Measurements from ENCODE around the gene ACTG1.
A peak's percentile ranks its signal among the peaks of the same experiment; 100 is the strongest.

ACTG1 gene

DNA sequence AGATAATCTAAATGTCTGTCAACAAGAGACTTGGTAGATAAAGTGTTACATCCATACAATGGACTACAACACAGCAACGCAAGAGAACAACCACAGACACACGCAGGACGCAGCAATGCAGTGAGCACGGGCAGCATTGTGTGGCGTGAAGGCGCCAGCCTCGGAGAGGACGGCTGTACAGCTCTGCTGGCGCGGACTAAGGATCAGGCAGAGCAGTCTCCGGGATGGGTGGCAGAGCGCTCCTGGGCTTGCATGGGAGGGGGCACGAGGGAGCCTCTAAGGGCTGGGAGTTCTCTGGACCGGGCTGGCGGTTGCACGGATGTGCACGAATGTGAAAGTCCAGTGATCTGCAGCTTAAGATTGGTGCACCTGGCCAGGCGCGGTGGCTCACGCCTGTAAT is 34.5 kb downstream of the ACTG1 start:
- DNase-seq = no peak

DNA sequence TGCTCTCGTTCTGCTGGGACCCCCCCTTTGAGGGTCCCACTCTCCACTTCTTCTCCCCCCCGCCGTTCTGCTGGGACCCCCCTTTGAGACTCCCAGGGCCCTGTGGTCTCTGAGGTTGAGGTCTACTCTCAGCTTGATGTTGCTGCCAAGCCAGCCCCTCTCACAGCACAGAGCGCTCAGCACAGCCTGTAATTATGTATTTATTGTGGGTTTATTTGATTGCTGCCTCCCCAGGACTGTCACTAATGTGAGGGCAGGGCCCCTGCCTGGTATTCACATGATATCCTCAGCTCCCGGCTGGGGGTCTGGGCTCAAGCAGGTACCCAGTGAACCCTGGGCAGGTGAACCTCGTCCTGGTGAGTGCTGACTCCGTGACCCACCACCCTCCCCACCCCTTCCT is 35.4 kb downstream of the ACTG1 start:
- DNase-seq = no peak

DNA sequence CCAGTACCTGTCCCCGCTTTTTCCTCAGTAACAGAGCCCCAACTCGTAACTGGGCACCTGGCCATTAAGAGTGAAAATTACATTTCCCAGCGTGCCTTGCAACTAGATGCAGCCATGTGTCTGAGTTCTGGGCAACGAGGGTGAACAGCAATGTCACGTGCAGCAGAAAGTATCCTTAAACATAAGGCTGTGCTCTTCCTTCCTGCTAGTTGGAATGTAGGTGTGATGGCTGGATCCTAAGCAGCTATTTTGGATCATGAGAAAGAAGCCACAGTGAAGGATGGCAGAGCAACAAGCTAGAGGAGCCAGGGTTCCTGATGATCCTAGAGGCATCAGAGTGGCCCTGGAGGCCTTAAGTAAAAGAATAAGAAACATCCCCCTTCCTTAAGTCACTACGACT is 36.0 kb downstream of the ACTG1 start:
- DNase-seq = no peak

- no peak for DNase-seq
These were observed 36.5 kb downstream of the ACTG1 start for GRCh38 chr17:81476097-81476496.

DNA sequence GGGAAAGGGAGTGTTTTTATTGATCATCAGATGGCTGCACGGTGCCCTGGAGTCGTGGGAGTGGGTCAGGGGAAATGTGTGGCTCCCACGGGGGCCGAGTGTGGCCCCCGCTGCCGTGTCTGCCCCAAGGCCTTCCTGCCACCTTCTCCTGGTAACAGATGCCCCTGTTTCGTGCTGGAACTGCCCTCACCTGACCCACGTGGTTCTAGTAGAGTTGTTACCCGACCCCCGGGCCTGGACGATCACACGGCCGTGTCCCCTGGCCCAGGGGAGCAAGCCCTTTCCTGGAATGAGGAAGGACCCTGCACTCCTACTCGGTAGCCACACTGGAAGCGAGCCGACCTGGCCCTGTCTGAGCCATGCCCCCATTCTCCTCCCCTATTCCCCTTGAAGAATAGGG is 37.6 kb downstream of the ACTG1 start:
- DNase-seq = no peak

DNA sequence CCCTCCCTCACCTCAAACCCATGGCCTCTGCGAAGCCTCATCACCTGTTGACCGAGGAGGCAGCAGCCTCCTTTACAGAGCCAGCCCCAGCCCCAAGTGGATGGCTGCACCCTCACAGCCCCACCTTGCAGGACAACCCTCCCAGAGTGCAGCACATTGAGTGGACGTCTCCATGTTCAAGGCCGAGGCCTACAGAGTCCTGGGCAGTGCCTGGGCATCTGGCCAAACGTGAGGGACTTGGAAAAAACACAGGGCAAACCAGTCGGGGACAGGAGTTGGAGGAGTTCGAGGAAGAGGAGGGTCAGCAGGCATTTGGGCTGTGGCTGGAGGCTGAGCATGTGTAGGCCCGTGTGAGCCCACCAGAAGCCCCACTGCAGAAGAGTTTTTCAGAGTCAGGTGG is 39.6 kb downstream of the ACTG1 start:
- no peak for DNase-seq

GRCh38 chr17:81471818-81472456 is 40.7 kb downstream of the ACTG1 start:
- no peak for DNase-seq

DNA sequence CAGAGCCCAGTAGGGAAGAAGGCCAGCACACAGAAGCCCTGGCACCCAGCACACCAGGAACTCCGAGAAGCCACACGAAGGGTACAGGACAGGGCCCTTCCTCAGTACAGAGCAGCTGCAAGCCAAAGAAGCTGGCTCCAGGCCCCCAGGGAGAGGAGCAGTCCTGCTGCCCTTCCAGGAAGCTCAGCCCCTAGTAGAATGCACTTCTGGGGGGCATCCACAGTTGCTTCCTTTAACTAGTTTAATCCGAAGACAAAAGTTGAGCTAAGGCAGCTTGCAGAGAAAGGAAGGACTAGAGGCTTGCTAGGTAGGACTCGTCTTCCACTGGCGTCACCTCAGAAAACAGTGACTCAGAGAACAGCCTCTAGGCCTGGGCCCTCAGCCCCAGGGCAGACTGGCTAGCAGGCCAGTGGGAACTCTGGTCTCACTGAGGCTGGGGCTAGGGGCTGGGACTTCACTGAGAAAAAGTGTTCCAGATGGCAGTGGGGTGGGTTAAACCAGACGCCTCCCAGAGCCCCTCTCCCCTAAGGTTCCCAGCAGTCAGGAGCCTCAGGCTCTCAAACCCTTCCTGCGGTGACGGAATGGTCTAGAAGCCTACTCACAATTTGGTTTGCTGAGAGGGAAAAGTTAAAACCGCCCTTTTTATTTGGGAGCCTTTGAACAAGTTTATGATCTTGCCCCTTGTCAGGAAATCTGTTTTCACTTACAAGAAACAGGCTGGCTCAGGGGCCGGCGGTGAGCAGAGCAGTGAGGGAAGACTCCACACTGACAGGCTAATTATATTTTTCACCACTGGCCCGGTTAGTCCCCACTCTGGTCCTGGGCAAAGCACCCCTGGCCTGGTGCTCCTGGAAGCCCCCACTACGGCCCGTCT is 41.4 kb downstream of the ACTG1 start:
- no peak for DNase-seq

GRCh38 chr17:81470270-81470943 is 42.2 kb downstream of the ACTG1 start:
- DNase-seq = no peak

- no peak for DNase-seq
These were observed 43.3 kb downstream of the ACTG1 start for GRCh38 chr17:81469266-81469665.

DNA sequence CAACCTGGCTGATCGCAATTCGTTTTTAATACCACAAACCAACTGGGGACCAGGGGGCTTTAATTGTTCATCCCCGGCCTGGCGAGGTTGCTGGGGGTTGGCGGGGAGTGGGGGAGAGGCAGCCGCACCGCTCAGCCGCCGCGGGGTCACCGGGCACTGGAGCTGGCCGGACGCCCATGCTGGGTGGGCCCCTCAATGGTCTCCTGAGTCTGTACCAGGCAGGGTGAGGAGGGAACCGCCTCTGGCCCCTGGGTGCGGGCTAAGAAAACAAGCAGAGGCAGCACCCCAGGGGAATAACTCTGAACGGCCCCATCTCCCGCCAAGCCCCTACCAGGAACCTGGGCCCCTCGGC is 43.9 kb downstream of the ACTG1 start:
- no peak for DNase-seq

- DNase-seq = no peak
These were observed 44.4 kb downstream of the ACTG1 start for GRCh38 chr17:81468111-81468769.

- DNase-seq = no peak
These were observed 45.8 kb downstream of the ACTG1 start for GRCh38 chr17:81466564-81467472.

- DNase-seq = no peak
These were observed 46.7 kb downstream of the ACTG1 start for GRCh38 chr17:81465910-81466309.

GRCh38 chr17:81464586-81464985 is 48.0 kb downstream of the ACTG1 start:
- no peak for DNase-seq

DNA sequence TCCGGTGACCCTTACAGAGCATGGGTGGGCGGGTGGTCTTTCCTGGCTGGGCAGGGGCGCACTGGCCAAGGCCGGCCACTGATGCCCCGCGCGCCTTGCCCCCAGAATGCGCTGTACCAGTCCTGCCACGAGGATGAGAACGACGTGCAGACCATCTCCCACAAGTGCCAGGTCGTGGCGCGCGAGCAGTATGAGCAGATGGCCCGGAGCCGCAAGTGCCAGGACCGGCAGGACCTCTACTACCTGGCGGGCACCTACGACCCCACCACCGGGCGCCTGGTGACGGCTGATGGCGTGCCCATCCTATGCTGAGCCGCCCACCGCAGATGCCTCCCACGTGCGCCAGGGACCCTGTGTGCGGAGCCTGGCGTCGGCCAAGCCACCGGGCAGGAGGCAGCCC is 49.1 kb downstream of the ACTG1 start:
- no peak for DNase-seq

DNA sequence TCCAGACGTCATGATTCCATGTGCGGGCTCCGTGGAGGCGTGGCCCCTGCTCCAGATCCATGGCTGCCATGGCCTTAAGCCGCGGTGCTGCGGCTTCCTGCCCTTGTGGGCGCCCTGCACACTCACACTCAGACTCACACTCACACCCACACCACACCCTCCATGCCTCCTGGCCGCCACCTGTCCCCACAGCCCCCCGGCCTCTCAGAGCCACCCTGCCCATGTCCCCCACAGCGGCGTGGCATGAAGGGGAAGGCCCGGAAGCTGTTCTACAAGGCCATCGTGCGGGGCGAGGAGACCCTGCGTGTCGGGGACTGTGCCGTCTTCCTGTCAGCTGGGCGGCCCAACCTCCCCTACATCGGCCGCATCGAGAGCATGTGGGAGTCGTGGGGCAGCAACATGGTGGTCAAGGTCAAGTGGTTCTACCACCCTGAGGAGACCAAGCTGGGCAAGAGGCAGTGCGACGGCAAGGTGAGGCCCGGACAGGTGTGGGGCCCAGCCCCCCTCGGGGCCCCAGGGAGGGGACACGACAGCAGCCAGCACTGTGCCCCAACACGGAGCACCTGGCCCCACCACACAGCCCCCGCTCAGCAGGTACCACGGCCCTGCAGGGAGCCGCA is 50.0 kb downstream of the ACTG1 start:
- DNase-seq = no peak

- no peak for DNase-seq
These were observed 50.7 kb downstream of the ACTG1 start for GRCh38 chr17:81461607-81462500.

GRCh38 chr17:81460856-81461460 is 51.6 kb downstream of the ACTG1 start:
- DNase-seq = peak; percentile 59
